Liver (tissue), 9 donors: ENCODE measurements around the gene RASSF1. TPM values are rescaled to one million over a fixed set of nuclear protein-coding genes. Genes with fewer than 3 reads are reported as not detected.
A peak's percentile ranks its signal among the peaks of the same experiment; 100 is the strongest.

Source experiments
- DNase-seq: peaks from one replicate; pipeline ENCODE4 v3.0.0-alpha.2; 2017; ENCODE audit warnings: low spot score
- H3K27ac ChIP-seq, 2 donors: one replicate each; pipeline ENCODE4 v1.7.0; 2013; ENCODE audit warnings: inconsistent platforms in 2 of 2, low read length in 2 of 2, control low read depth in 1 of 2, low read depth in 1 of 2, mild to moderate bottlenecking in 1 of 2
- H3K27me3 ChIP-seq, 4 donors: one replicate each; pipeline versions ENCODE4 v1.6.1 to v1.7.0; 2013; ENCODE audit warnings: low read length in 3 of 4, inconsistent platforms in 1 of 4, mild to moderate bottlenecking in 1 of 4, moderate library complexity in 1 of 4; ENCODE audit not compliant: control insufficient read depth in 4 of 4, insufficient read depth in 4 of 4
- H3K36me3 ChIP-seq, 4 donors: one replicate each; pipeline versions ENCODE4 v1.6.1 to v1.7.0; 2013; ENCODE audit warnings: low read length in 3 of 4, mild to moderate bottlenecking in 3 of 4, low read depth in 1 of 4, moderate library complexity in 1 of 4; ENCODE audit not compliant: control insufficient read depth in 4 of 4, insufficient read depth in 3 of 4
- H3K4me1 ChIP-seq, 4 donors: one replicate each; pipeline versions ENCODE4 v1.6.1 to v1.7.0; 2013; ENCODE audit warnings: low read length in 3 of 4, mild to moderate bottlenecking in 3 of 4, moderate library complexity in 1 of 4; ENCODE audit not compliant: control insufficient read depth in 4 of 4, insufficient read depth in 4 of 4
- H3K4me3 ChIP-seq, 3 donors: one replicate each; pipeline versions ENCODE4 v1.6.1 to v1.7.0; 2013; ENCODE audit warnings: low read length in 3 of 3, control low read depth in 1 of 3, low read depth in 1 of 3, mild to moderate bottlenecking in 1 of 3
- H3K9ac ChIP-seq, 2 donors: one replicate each; pipeline ENCODE4 v1.7.0; 2013; ENCODE audit warnings: low read length in 2 of 2, mild to moderate bottlenecking in 2 of 2, moderate library complexity in 2 of 2, control low read depth in 1 of 2, low read depth in 1 of 2
- H3K9me3 ChIP-seq, 4 donors: one replicate each; pipeline versions ENCODE4 v1.6.1 to v1.7.0; 2013; ENCODE audit warnings: low read length in 3 of 4; ENCODE audit not compliant: control insufficient read depth in 4 of 4
- EGR1 ChIP-seq, 2 donors: IDR thresholded peaks; 2 replicates each; pipeline ENCODE4 v1.6.1; 2016 to 2018; ENCODE audit warnings: antibody characterized with exemption in 2 of 2, low read depth in 2 of 2
- FOXA1 ChIP-seq: IDR thresholded peaks from 2 replicates; pipeline ENCODE4 v1.6.1; 2016; ENCODE audit warnings: antibody characterized with exemption
- FOXA2 ChIP-seq: IDR thresholded peaks from 2 replicates; pipeline ENCODE4 v1.6.1; 2016; ENCODE audit warnings: antibody characterized with exemption
- GABPA ChIP-seq, 2 donors: IDR thresholded peaks in 1 of 2; conservative IDR thresholded peaks in 1 of 2; 2 replicates each; pipeline ENCODE4 v1.6.1; 2016; ENCODE audit warnings: antibody characterized with exemption in 2 of 2, mild to moderate bottlenecking in 1 of 2, moderate library complexity in 1 of 2
- HNF4A ChIP-seq, 2 donors: conservative IDR thresholded peaks; 2 replicates each; pipeline ENCODE4 v1.6.1; 2016; ENCODE audit warnings: antibody characterized with exemption in 2 of 2, mild to moderate bottlenecking in 2 of 2
- HNF4G ChIP-seq: IDR thresholded peaks from 2 replicates; pipeline ENCODE4 v1.6.1; 2016; ENCODE audit warnings: antibody characterized with exemption
- JUND ChIP-seq, 2 donors: IDR thresholded peaks; 2 replicates each; pipeline ENCODE4 v1.6.1; 2016; ENCODE audit warnings: antibody characterized with exemption in 2 of 2
- NR2F2 ChIP-seq: IDR thresholded peaks from 2 replicates; pipeline ENCODE4 v1.6.1; 2016; ENCODE audit warnings: antibody characterized with exemption
- RAD21 ChIP-seq, 2 donors: IDR thresholded peaks; 2 replicates each; pipeline ENCODE4 v1.6.1; 2016; ENCODE audit warnings: antibody characterized with exemption in 2 of 2, mild to moderate bottlenecking in 2 of 2
- RXRA ChIP-seq, 2 donors: IDR thresholded peaks; 2 replicates each; pipeline ENCODE4 v1.6.1; 2017 to 2018; ENCODE audit warnings: antibody characterized with exemption in 2 of 2, mild to moderate bottlenecking in 1 of 2
- SP1 ChIP-seq: IDR thresholded peaks from 2 replicates; pipeline ENCODE4 v1.6.1; 2018; ENCODE audit warnings: antibody characterized with exemption, mild to moderate bottlenecking
- TAF1 ChIP-seq: conservative IDR thresholded peaks from 2 replicates; pipeline ENCODE4 v1.6.1; 2016; ENCODE audit warnings: antibody characterized with exemption, mild to moderate bottlenecking
- YY1 ChIP-seq: IDR thresholded peaks from 2 replicates; pipeline ENCODE4 v1.6.1; 2016; ENCODE audit warnings: antibody characterized with exemption, mild to moderate bottlenecking
- WGBS: extraction: QIAGEN DNeasy Blood & Tissue Kit; methylation state at CpG from one replicate; pipeline ENCODE4 v1.1.7; 2013; 5-methylcytosine and 5-hydroxymethylcytosine counted together
- polyA plus RNA-seq, 2 donors: library from polyadenylated mRNA; stranded (reverse) in 1 of 2; unstranded in 1 of 2; fragments of 200-250 nt in 1 of 2; fragments of >200 nt in 1 of 2; fragmentation: Nextera tagmentation in 1 of 2; extraction: Ambion mirVana in 1 of 2; gene quantifications; one replicate each; pipeline versions ENCODE4 v1.2.1 to v1.2.3, GENCODE V29; 2013 to 2015
- total RNA-seq, 2 donors: library from RNA; depleted of rRNA; stranded (reverse); fragments of >200 nt; gene quantifications; one replicate each; pipeline ENCODE4 v1.2.3, GENCODE V29; 2014
- TF ChIP-seq, protein P1 (sequence below): IDR thresholded peaks from 2 replicates; pipeline ENCODE4 v1.6.1; 2016; ENCODE audit warnings: antibody characterized with exemption, mild to moderate bottlenecking
- TF ChIP-seq, protein P2 (sequence below): fragments of 150-350 bp; IDR thresholded peaks from 2 replicates; pipeline ENCODE4 v1.5.1; 2017; ENCODE audit warnings: improper control_type of control experiment, low read depth, low read length; ENCODE audit not compliant: missing input control
- TF ChIP-seq, protein P3 (sequence below): IDR thresholded peaks from 2 replicates; pipeline ENCODE4 v1.6.1; 2016; ENCODE audit warnings: antibody characterized with exemption
- donor health status: healthy.
- donor health status: healthy.
- donor health status: healthy.
- donor health status: healthy.
- donor health status: healthy.

The RASSF1 gene
- total and polyA plus RNA-seq, 4 donors, result 6.5 to 13.2 (median 11.2) TPM

DNA sequence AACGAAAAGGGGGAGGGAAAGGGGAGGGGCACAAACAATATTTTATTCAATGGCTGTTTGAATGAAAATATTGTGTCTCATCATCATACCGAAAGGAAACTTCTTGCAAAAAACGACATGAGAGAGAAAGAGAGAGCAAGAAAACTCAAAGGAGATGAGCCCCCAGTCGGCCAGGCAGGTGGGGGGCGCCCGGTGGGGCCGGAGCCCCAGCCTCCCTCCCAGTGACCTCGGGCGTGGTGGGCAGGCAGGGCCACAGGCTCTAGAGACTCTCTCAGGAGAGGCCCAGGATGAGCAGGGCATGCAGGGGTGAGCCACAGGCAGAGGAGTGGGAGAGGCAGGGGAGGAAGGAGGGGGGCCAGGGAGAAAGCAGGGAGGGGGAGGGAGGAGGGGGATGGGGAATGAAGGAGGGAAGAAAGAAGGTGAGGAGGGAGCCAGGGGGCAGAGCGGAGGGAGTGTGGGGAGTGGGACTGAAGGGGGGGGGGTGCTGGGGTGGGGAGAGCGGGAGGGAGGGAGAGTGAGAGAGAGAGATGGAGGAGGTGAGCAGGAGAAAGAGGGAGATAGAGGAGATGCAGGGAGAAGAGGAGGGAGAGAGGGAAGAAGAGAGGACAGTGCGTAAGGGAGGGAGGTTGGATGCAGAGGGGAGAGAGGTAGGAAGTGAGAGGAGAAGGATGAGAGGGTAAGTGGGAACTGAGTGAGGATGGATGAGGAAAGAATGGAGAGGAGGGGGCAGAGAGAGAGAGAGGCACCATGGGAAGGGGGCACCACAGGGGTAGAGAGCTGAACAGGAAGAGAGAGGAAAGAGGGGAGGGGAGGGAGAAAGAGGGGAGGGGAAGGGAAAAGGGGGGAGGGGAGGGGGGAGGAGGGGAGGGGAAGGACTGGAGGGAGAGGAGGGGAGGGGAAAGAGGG is 32.8 kb upstream of the RASSF1 start:
- Histone ChIP-seq H3K27ac (no peak overlapping the region), H3K36me3 (no peaks in the 10 kb centered on the region), H3K27me3 (peaks cover 0 to 2% (median 0%) of the 10 kb centered on the region in 4 donors), H3K4me1 (no peaks in the 10 kb centered on the region), H3K4me3 (no peak overlapping the region), H3K9me3 (no peaks in the 10 kb centered on the region), H3K9ac (no peak overlapping the region)
- WGBS, result 63% methylated on average over 12 of the region's 12 CpGs
- TF ChIP-seq SP1 (no peak), NR2F2 (no peak)
- TF ChIP-seq, protein P1, sequence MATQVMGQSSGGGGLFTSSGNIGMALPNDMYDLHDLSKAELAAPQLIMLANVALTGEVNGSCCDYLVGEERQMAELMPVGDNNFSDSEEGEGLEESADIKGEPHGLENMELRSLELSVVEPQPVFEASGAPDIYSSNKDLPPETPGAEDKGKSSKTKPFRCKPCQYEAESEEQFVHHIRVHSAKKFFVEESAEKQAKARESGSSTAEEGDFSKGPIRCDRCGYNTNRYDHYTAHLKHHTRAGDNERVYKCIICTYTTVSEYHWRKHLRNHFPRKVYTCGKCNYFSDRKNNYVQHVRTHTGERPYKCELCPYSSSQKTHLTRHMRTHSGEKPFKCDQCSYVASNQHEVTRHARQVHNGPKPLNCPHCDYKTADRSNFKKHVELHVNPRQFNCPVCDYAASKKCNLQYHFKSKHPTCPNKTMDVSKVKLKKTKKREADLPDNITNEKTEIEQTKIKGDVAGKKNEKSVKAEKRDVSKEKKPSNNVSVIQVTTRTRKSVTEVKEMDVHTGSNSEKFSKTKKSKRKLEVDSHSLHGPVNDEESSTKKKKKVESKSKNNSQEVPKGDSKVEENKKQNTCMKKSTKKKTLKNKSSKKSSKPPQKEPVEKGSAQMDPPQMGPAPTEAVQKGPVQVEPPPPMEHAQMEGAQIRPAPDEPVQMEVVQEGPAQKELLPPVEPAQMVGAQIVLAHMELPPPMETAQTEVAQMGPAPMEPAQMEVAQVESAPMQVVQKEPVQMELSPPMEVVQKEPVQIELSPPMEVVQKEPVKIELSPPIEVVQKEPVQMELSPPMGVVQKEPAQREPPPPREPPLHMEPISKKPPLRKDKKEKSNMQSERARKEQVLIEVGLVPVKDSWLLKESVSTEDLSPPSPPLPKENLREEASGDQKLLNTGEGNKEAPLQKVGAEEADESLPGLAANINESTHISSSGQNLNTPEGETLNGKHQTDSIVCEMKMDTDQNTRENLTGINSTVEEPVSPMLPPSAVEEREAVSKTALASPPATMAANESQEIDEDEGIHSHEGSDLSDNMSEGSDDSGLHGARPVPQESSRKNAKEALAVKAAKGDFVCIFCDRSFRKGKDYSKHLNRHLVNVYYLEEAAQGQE, result no peak
- no peak for DNase-seq

GRCh38 chr3:50372349-50372748 is 31.7 kb upstream of the RASSF1 start:
- Histone ChIP-seq H3K27me3 (peaks cover 0 to 2% (median 0%) of the 10 kb centered on the region in 4 donors), H3K4me3 (no peak overlapping the region), H3K36me3 (no peaks in the 10 kb centered on the region), H3K9me3 (no peaks in the 10 kb centered on the region), H3K27ac (no peak overlapping the region), H3K9ac (no peak overlapping the region), H3K4me1 (no peaks in the 10 kb centered on the region)
- WGBS, result 37% methylated on average over 8 of the region's 8 CpGs
- TF ChIP-seq RXRA (IDR thresholded peaks at IDR 0.05) (no peak), HNF4G (no peak), RAD21 (IDR thresholded peaks at IDR 0.05) (no peak), EGR1 (IDR thresholded peaks at IDR 0.05; ENCODE audit: low read depth in 2 of 2) (no peak), TAF1 (no peak), NR2F2 (no peak), SP1 (no peak), FOXA2 (no peak), GABPA (IDR thresholded peaks at IDR 0.05 in 1 of 2, conservative IDR thresholded peaks at IDR 0.05 in 1 of 2) (no peak), JUND (IDR thresholded peaks at IDR 0.05) (no peak), HNF4A (conservative IDR thresholded peaks at IDR 0.05) (no peak), YY1 (no peak), FOXA1 (no peak)
- TF ChIP-seq, protein P2, sequence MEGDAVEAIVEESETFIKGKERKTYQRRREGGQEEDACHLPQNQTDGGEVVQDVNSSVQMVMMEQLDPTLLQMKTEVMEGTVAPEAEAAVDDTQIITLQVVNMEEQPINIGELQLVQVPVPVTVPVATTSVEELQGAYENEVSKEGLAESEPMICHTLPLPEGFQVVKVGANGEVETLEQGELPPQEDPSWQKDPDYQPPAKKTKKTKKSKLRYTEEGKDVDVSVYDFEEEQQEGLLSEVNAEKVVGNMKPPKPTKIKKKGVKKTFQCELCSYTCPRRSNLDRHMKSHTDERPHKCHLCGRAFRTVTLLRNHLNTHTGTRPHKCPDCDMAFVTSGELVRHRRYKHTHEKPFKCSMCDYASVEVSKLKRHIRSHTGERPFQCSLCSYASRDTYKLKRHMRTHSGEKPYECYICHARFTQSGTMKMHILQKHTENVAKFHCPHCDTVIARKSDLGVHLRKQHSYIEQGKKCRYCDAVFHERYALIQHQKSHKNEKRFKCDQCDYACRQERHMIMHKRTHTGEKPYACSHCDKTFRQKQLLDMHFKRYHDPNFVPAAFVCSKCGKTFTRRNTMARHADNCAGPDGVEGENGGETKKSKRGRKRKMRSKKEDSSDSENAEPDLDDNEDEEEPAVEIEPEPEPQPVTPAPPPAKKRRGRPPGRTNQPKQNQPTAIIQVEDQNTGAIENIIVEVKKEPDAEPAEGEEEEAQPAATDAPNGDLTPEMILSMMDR, result no peak
- TF ChIP-seq, protein P1, result no peak
- TF ChIP-seq, protein P3, sequence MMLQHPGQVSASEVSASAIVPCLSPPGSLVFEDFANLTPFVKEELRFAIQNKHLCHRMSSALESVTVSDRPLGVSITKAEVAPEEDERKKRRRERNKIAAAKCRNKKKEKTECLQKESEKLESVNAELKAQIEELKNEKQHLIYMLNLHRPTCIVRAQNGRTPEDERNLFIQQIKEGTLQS, result no peak
- DNase-seq, result peak; percentile 48
